Esophagus muscularis mucosa (tissue), 2 donors: ENCODE measurements around the gene RASGRF2.

ENCODE experiments used
- POLR2A ChIP-seq: fragments of 450-650 bp; IDR thresholded peaks from one replicate; pipeline ENCODE4 v1.6.1; 2017; ENCODE audit warnings: antibody characterized with exemption, moderate library complexity, mild to moderate bottlenecking, low read depth
- POLR2AphosphoS5 ChIP-seq, 2 donors: sonication (generic); formaldehyde crosslinking; IDR thresholded peaks; one replicate each; pipeline ENCODE4 v1.6.1; 2017; ENCODE audit warnings: antibody characterized with exemption in 2 of 2

DNA sequence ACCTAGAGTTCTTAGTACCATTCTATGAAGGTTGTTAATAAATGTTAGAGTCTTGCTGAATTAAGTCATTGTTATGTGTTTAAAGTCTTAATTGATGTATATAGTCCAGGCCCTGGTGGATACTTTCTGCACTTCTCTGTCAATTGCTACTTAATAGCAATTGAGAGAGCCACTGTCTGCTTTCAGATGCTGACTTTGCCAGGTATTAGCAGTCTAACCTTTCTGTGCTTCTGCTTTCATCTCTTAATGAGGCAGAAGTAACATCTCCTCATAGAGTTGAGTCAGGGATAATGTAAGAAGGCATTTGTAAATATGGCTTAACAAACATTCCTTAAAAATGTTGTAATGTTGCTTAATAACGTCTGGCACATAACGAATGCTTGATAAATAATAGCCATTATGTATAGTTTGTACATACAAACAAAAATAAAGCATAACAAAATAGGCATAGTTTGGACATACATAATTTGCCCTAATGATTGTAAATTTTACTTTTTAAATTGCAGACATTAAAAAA lies 28.3 kb downstream of the RASGRF2 start:
- TF ChIP-seq POLR2AphosphoS5 (IDR thresholded peaks at IDR 0.05): no peak
- no peak for TF ChIP-seq POLR2A
